HFF-Myc (cell line): ENCODE measurements around the gene RABGEF1.
"Not testable (repeated sequence)": the region's sequence is repeated elsewhere in the genome, so short reads cannot be mapped to it uniquely, and the experiment has no call there.

Experiments
- DNase-seq: peaks from one replicate; pipeline ENCODE4 v3.0.0-alpha.2; 2011; ENCODE audit warnings: low read depth; ENCODE audit errors: extremely low read depth
- H3K4me3 ChIP-seq: replicated peaks from 2 replicates; pipeline ENCODE4 v1.5.1; 2011; ENCODE audit warnings: low read depth, mild to moderate bottlenecking, control low read depth, low read length
- TF ChIP-seq, protein P1 (sequence below): IDR thresholded peaks from 2 replicates; pipeline ENCODE4 v1.5.1; 2012; ENCODE audit warnings: mild to moderate bottlenecking, low read depth, low read length, control low read depth; ENCODE audit errors: missing control alignments

The RABGEF1 gene

DNA sequence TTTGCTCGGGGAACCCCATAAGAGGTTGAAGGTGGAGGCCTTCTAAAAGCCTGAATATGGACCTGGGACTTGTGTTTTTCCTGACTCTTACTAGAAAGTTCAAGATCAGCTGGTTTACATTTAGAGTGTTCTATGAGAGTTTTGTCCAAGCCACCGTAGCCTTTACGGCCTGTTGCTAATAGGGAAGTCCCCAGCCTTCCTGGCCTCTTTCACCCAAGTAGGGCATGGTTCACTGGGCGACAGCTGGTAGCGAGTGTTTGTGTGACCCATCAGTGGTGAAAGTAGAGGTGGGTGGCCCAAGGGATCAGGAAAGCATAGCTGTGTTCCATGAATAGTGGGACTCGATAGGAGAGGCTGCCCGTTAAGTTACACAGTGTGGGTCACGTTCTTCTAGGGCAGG lies 60.1 kb downstream of the RABGEF1 start:
- TF ChIP-seq, protein P1, sequence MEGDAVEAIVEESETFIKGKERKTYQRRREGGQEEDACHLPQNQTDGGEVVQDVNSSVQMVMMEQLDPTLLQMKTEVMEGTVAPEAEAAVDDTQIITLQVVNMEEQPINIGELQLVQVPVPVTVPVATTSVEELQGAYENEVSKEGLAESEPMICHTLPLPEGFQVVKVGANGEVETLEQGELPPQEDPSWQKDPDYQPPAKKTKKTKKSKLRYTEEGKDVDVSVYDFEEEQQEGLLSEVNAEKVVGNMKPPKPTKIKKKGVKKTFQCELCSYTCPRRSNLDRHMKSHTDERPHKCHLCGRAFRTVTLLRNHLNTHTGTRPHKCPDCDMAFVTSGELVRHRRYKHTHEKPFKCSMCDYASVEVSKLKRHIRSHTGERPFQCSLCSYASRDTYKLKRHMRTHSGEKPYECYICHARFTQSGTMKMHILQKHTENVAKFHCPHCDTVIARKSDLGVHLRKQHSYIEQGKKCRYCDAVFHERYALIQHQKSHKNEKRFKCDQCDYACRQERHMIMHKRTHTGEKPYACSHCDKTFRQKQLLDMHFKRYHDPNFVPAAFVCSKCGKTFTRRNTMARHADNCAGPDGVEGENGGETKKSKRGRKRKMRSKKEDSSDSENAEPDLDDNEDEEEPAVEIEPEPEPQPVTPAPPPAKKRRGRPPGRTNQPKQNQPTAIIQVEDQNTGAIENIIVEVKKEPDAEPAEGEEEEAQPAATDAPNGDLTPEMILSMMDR = no peak
- no peak overlapping the region for H3K4me3 ChIP-seq

DNA sequence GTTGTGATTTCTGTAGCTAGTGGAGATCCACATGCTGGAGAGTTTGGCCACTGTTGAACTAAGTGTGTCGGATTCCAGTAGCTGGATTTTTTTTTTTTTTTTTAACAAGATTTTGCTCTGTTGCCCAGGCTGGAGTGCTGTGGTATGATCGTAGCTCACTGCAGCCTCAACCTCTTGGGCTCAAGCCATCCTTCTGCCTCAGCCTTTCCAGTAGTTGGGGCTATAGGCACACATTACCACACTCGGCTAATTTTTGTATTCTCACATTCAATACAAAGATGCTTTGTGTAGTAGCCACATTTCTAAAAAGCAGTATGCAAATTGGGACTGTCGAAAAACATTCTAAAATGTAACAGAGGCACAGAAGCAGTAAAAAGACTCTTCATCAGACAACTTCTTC lies 63.5 kb downstream of the RABGEF1 start:
- no peak for DNase-seq
- H3K4me3 ChIP-seq = no peak overlapping the region
- TF ChIP-seq, protein P1 = no peak

More for the DNA sequence above, 60.1 kb downstream of the RABGEF1 start:
- no peak for DNase-seq

DNA sequence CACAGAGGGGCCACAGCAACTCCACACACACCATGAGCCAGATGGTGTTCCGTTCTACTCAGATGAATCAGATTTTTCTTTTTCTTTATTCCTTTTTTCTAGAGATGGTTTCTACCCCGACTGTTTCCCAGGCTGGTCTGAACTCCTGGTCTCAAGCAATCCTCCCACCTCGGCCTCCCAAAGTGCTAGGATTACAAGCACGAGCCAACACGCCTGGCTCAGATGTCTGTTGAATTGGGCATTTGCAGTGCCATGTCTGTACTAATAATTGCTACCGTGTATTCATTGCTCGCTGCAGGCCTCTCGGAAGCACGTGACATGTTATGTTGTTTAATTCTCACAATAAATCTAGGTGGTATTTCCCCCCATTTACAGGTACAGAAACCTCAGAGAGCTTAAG lies 67.2 kb downstream of the RABGEF1 start:
- DNase-seq = no peak
- no peak overlapping the region for H3K4me3 ChIP-seq
- TF ChIP-seq, protein P1 = no peak

DNA sequence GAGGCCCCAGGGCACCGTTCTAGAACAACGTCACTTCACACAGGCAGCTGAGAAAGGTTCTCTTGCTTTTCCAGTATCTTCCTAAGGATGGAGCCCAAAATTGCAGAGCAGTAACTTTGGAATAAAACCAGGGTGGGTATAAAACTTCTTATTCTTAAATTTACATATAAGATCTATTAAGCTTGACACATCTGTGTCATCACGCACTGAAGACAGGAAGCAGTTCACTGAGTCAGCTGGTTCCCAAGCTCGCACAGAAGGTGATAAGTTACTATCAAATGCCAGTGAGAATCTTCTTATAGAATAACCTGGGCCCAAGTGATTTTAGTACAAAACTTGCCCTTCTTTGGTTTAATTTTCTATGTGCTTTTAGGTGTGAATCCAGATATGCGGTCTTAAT lies 70.2 kb downstream of the RABGEF1 start:
- TF ChIP-seq, protein P1 = no peak
- no peak overlapping the region for H3K4me3 ChIP-seq
- DNase-seq = no peak

DNA sequence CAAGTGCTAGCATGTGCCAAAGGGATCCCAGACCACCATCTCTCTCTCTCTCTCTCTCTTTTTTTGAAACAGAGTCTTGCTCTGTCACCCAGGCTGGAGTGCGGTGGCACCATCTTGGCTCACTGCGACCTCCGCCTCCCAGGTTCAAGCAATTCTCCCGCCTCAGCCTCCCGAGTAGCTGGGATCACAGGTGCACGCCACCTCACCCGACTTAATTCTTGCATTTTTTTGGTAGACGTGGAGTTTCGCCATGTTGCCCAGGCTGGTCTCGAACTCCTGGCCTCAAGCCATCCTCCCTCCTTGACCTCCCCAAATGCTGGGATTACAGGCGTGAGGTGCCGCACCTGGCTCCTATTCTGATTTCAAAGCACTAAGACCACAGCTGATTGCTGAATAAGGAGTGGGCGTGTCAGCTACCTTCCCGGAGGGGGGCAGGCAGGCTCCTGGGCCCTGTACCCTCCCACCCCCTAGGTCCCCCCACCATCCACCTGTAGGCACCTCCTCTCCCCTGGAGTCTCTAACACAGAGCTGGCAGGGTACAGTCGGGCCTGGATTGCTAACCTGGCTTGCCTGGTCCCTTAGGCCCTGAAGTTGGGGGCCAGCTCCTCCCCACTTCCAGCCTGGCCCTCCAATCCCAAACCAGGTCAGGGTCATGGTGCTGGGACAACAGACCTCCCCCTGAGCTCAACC lies 74.8 kb downstream of the RABGEF1 start:
- not testable (repeated sequence) for H3K4me3 ChIP-seq, DNase-seq

DNA sequence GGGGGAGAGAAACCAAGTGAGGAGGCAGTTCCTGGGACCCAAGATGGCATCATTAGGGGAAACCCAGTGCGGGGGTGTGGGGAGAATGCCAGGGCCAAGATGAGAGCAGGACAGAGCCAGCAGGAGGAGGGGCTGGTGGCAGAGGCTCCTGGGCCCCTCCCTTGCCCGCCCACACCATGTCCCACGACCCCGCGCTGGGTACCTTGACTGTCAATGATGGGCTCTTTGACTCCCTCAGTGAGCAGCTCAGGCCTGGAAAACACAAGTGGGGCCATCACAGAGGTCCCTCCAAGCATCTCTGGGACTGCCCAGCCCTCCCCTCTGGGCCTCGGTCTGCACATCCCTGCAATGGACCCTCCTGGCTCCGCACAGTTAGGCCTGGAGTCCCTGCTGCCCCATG lies 75.4 kb downstream of the RABGEF1 start:
- H3K4me3 ChIP-seq = no peak overlapping the region
- TF ChIP-seq, protein P1 = no peak
- no peak for DNase-seq

DNA sequence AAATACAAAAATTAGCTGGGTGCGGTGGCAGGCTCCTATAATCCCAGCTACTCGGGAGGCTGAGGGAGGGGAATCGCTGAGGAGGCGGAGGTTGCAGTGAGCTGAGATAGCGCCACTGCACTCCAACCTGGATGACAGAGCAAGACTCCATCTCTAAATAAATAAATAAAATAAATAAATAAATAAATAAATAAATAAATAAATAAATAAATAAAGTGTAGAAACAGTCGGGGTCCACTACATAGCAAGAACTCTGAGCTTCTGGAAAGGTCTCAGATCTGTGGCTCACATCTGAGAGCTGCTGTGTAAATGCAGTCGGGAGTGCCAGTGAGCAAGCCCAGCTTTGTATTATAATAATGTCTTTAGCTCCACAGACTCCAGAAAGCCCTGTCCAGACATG lies 76.1 kb downstream of the RABGEF1 start:
- not testable (repeated sequence) for H3K4me3 ChIP-seq, DNase-seq

DNA sequence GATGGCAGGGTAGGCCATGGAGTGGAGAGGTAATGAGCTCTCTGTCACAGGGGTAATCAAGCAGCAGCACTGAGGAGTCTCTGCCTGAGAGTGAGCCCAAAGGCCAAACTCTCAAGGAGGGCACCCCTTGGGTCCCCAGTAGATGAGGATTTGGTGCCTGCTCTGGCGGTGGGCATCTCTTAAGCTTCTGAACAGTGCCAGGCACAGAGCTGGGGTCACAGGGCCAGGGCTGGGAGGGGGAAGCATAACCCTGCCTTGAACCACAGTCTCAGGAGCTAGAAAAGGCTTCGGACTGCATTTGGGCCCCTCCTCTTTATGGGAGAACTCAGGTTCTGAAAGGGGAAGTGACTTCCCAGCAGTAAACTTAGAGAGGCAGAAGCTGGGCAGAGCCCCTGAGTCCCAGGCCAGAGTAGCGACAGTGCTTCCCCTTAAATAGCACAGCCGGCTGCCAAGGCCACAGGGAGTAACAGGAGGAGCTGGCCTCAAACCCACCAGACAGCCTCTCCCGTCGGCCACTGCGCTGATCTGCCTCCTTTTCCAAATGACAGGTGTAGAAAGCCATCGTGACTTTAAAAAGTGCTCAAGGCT lies 76.8 kb downstream of the RABGEF1 start:
- H3K4me3 ChIP-seq, DNase-seq: not testable (repeated sequence)

DNA sequence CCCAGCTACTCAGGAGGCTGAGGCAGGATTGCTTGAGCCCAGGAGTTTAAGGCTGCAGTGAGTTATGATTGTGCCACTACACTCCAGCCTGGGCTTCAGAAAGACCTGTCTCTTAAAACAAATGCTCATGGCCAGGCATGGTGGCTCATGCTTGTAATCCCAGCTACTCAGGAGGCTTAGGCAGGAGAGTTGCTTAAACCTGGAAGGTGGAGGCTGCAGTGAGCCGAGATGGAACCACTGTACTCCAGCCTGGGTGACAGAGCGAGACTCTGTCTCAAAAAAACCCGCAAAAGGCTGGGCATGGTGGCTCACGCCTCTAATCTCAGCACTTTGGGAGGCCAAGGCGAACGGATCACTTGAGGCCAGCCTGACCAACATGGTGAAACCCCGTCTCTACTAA lies 77.4 kb downstream of the RABGEF1 start:
- DNase-seq, H3K4me3 ChIP-seq: not testable (repeated sequence)
